Kasumi-1 (cell line): ENCODE results near the gene GPR39.
A peak's percentile ranks its signal among the peaks of the same experiment; 100 is the strongest.

Experiments
- DNase-seq, 2 experiments: peaks; one replicate each; lab custom pipeline; 2025; lab: John Stamatoyannopoulos, UW

GPR39 gene

DNA sequence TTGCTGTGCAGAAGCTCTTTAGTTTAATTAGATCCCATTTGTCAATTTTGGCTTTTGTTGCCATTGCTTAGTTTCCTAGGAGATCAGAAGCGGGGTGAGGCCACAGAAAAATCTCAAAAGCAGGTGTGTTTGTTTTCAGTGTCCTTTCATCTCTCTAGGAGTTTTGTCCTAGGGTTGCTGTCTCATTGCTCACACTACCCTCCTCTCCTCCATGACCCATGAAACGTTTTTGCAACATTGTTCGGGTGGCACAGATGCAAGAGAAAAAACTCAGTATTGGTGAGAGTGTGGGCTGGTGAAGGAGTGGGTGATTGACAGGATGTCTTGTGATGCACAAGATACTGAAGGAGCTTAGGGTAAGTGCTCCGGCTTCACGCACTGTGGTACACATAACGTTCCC lies 149.8 kb downstream of the GPR39 start:
- no peak for DNase-seq

DNA sequence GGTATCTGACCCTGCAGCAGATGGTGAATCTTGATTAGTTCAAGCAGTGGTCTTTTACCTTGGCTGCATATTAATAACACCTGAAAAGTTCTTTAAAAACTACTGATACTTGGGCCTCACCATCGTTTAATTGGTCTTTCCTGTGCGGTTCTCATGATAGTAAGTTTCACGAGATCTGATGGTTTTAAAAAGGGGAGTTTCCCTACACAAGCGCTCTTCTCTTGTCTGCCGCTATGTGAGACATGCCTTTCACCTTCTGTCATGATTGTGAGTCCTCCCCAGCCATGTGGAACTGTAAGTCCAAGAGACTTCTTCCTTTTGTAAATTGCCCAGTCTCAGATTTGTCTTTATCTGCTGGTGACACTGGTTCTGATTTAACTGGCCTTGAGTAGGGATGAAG lies 151.1 kb downstream of the GPR39 start:
- DNase-seq: no peak

DNA sequence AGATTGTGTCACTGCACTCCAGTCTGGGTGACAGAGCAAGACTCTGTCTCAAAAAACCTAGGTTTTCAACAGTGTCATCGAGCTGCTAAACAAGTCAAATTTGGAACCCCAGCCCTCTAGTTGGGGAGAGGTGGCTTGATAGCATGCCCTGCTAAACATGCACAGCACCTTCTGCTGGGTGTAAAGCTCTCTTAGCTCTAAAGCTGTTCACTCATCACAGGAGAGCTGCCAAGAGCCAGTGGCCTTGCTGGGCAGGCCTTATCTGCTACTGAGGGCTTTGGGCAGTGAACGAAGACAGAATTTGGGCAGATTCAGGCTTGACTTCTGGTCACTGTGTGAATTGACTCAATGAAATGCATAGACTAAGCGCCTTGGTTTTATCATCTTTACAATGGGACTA lies 152.1 kb downstream of the GPR39 start:
- no peak for DNase-seq

DNA sequence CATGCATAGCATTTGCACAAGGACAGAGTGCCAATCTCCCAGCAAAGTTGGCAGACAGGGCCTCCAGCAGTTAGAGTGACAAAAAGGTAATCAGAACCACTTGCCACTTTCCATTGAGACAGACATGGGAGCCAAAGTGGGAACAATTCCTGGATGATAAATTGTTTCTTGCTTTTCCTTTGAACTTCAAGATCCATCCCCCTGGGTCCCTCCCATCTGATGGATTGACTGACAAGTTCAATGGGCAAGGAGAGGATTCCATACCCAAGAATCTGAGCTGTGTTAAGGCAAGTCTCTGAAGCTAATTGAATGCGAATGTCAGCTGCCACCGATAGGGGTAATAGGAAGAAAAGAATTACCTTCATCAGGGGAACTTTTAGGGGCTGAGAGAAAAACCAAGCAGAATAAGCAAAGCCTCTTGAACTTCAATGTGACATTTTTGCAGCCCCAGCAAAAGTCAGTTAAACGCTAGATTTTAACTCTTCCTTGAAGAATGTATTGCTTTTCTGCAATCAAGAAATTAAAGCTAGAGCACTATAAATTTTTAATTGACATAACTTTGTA lies 156.9 kb downstream of the GPR39 start:
- no peak for DNase-seq

DNA sequence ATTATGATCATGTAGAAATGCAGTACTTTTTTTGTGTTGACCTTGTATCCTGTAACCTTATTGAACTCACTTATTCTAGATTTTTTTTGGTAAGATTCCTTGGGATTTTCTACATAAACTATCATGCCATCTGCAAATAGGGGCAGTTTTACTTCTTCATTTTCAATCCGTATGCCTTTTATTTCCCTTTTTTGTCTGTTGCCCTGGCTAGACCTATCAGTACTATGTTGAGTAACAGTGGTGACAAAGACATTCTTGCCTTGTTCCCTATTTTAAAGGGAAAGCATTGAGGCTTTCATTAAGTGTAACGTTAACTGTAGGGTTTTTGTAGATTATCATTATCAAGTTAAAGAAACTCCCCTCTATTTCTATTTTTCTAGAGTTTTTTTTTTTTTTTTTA lies 161.1 kb downstream of the GPR39 start:
- peak; percentile 92 for DNase-seq

DNA sequence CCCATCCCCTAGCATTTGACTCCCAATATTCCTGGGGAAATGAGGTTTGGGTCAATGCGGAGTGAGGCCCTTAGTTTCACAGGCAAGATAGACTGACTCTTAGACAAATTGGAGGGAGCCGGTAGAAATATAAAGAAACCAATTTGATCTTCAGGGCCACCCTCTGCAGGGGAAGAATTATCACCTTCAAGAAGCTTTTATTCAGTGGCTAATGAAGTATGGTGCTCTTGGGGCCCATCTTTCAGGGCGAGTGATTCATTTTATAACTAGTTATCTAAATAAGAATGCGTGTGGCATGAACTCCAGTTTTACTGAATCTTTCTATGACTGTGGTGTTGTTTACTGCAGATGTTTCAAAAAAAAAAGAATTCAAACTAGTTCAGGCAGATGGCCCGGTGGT lies 165.0 kb downstream of the GPR39 start:
- DNase-seq: no peak

DNA sequence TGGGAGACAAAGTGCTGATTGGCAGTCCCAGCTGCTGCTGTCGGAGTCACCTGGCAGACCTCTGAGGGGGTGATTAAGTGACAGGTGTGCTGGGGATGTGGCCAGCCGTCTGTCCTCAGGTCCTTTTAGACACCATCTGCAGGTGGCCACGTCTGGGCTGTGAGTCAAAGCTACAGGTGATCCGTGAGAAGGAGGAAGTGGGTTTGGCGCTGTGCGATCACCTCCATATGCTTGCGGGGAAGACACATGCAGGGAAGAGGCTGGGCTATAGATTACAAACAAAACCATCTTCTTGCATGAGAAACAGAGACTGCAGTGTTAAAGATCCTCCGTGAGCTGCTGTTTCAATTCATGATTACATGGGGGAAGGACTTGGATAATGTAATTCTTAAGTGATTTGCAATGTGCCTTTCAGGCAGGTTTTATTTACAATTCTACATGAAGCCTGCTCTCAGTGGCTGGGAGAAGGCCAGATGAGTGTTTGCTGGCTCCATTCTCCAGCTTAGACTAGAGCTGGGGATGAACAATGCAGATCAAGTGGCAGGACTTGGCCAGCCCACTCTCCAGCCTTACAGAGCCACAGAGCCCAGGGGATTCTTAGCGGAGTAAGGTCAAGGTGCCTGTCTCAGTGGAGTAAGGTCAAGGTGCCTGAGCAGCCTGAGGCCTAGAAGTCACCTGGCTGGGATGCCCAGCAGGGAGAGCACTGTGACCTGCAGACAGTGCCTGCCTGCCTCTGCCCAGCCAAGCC lies 165.6 kb downstream of the GPR39 start:
- DNase-seq: no peak

DNA sequence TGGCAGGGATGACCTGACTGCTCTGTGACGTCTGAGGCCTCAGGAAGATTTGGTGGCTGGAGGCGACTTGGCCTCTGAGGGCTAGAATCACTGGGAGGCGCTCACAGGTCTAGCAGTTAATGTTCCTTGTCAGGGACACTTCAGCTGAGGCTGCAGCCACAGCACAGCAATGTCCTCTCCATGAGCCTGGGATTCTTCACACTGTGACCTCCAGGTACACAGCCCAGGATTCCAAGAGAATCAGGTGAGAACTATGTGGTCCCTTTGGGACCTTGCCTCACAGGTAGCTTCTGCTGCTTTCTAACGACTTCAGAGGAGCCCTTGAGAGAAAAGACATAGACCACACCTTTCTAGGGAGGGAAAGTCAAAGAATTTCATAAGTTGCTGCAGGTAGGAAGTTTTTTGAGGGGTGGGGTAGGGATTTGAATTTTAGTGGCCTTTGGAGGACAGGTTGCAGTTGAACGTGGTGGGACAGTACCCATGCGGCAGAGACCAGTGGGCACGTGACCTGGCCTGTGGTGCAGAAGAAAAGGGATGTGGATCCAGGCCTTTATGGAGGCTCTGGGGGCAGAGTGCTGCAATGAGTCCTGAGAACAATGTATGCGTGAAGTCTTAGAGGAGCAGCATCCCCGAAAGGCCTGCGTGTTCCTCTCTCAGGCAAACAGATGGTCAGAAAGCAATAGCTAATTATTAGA lies 167.2 kb downstream of the GPR39 start:
- no peak for DNase-seq

DNA sequence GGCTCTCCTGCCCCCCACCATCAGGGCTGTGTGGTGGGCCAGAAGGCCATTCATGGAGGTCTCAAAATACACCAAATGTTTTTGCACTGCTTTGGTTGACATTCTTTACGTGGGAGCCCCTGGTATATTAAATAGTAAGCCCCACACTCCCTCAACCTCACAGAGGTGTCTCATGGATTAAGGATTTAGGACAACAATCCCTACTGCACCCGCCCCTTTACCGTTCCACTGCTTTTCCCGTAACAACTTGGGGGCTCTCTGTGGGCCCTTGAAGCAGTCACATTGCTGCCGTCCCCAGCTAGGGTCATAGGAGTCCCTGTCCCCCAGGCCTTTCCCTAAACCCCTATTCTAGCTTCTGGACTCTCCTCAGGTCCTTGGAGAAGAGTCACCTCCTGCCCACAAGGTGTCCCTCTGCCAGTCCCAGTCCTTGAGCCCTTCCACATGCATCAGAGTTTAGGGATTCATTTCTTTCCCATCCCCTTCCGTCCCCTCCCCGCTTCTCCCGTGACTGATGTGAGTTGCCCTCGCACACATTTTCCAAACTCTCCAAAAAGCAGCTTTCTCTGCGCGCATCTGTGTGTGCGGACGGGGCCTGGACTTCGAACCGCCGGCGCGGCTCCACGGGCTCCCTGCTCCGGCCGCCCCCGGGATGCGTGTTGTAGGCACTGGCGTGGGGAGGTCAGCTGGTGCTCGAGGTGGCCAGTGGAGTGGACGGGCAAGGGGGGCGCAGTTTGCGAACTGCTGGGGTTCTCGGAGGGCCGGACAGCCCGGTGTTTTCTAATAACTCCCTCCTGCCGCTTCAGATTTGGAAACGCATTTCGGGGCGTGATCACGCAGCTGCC lies 168.6 kb downstream of the GPR39 start:
- DNase-seq: no peak

DNA sequence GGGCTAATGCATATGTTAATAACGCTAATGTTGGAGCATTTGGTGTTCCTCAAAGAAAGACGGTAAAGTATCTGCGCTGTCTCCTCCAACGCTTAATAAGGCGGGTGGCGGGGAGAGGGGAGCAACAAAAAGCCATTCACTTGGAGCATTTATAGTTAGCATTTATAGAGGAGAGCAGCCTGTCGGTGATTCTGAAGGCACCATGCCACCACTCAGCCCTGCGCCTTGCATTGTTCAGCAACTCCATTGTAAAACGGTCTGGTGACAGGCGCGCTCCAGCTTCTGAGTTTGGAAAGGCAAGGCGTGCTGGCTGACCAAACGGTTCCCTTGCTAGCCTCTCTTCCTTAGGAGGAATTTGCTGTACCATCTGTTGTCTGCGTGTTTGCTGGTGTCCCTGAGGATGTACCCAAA lies 169.5 kb downstream of the GPR39 start:
- no peak for DNase-seq

DNA sequence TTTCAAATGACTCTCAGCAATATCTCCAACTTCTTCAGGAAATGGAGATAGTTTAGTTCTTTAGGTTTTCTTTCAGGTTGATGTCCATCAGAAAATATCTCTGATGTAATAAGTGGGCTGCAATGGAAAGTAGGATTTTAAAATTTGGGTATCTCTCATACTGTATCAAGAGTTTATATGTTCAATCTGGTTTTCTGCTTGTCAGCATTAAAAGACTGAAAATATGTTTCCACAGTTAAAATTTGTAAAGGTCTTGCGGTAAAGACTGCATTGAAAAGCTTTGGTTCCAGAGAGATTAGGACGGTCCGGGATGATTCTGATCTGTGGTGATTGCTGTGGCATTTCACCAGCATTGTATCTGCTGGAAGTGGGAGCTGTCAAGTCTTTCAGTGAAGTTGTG lies 170.2 kb downstream of the GPR39 start:
- no peak for DNase-seq

DNA sequence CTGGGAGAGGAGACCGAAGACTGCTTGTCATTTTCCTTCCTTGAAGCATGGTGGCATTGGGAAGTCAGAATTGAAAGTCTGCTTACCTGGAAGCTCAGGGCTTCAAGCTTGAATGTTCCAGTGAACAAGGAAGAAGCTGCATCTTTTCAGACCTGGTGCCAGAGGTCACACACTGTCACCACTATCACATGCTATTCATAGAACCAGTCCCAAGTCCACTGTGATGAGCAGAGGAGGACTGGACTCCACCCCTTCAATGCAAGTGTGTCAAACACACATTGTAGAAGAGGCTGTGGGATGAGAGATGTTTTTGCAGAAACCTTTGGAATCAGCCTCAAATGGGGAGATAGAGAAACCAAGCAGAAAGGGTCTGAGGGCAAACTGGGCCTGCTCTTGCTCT lies 172.0 kb downstream of the GPR39 start:
- DNase-seq: no peak

DNA sequence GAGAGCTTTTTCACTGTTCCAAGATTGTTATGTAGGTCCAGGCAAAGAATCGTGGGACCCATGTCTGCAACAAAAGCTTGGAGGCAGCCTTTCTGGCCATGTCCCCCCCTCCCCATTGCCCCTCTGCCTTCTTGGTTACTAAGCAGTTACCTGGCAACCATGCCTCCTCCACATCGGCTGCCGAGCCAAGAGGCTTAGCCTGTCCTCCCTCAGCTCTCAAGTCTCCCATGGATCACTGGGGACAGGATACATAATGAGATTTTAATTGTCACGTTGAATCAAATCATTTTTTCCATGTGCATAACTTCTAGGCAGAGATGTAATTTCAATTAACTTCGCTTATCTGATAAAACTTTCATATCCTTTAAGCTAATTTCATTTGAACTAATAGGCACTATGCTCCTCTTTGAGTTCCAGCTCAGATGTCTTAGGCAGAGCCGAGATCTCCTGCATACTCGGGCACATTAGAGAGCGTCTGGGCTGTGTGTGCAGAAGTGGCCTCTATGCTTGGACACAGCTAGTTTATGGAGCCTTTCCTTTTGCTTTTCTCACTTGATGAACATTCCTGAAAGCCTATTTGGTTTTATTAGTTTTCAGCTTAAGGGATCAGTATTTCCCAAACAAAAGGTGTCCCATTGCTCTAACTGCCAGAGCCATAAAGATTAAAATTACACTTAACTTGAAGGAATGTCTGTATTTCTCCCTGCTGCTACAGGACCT lies 172.7 kb downstream of the GPR39 start:
- DNase-seq: no peak

DNA sequence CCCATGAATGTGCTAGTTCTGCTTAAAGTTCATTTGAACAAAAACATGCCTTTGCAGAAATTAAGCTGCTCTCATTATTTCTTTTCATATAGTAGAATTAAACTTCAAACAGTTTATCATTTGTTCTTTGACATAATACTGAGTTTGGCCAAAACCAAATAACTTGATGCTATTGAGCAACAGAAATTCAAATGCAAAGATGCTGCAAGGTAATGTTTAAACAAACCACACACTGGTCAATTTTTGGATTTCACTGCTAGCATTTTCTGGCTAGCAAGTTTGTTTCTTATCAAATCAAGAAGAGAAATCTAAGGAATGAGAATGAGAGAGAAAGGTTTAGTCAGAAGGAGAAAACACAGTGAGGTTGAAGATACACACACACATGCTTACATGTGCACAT lies 173.4 kb downstream of the GPR39 start:
- DNase-seq: no peak

DNA sequence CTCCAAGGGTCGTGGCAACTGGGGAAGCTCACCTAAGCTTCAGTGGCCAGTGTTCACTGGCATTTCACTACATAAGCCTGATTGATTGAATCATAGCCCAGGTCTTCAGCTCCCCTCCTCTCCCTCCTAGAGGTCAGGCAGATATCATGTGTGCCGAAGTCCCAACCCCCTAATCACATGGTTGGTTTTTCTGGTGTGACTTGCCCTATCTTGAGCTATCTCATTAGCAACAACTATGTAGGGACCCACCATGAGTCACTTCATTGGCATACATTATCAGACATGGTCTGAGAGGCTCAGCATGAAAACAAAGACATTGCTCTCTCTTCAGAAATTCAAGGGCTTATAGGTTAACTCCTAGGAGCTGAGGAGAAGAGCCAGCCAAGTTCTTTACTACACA lies 176.6 kb downstream of the GPR39 start:
- no peak for DNase-seq

DNA sequence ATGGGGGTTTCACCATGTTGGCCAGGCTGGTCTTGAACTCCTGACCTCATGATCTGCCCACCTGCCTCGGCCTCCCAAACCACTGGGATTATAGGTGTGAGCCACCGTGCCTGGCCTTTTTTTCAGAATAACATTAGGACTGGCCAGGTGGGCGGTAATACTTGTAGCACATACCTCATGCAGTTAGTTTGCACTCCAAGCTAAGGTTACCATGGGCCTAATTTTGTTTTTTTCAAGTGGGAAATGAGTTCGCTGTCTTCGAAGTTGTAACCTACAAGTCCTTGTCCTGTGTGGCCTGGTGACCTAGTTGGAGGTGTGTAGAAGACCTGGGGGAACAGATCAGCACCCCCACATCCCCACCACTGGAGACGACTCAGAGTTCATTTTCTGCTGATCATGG lies 178.6 kb downstream of the GPR39 start:
- DNase-seq: no peak

DNA sequence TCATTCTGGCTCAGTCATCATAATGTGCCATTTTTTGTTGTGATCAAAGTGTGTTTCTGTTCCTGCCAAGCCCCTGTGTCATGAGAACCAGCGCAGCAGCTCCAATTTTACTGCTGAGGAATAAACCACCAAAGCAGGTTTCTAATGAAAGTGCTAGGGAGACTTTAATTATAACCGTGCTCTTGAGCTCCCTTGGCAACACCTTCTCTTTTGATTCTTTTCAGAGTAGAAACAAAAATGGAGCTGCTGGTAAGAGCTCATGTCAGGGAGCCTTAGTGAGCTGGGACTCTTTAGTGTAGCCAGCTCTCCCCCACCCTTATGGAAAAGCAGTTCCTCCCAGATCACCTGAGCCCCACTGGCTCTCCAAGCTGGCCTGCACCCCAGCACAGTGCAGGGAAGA lies 179.1 kb downstream of the GPR39 start:
- DNase-seq: no peak

DNA sequence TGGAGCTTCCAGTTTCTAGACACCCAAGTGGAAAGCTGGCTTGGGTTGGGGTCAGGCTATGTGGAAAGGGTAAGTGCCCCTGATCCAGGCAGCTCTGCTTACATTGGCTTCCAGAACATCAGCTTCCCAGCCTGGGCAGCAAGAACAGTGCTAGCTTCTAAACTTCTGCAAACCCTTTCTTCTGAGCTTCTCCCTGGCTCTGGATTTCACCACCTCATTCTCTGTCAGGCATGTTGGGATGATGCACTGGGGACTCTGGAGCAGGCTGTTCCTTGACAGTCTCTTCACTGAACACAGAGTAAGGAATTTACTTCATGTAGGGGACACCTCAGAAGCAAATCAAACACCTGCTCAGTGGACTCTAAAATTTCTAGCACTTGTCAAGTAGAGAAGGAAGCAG lies 180.6 kb downstream of the GPR39 start:
- no peak for DNase-seq

DNA sequence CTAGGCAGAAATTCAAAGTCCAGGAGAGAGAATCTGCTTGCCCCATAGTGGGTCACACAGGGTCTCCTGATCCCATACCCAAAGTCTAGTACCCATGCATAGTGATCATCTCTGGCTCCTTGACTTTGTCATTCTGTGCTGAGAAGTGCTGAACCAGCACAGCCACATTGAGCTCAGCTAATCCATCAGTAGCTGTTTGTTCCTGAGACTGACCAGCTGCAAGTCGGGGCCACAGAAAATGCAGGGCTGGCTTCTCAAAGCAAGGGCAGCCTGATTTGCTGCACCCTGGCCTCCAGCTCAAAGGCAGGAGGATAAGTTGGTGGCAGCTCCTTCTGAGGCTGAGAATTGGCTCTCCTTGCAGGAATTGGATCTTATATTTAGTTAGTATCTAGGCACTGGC lies 181.2 kb downstream of the GPR39 start:
- no peak for DNase-seq

DNA sequence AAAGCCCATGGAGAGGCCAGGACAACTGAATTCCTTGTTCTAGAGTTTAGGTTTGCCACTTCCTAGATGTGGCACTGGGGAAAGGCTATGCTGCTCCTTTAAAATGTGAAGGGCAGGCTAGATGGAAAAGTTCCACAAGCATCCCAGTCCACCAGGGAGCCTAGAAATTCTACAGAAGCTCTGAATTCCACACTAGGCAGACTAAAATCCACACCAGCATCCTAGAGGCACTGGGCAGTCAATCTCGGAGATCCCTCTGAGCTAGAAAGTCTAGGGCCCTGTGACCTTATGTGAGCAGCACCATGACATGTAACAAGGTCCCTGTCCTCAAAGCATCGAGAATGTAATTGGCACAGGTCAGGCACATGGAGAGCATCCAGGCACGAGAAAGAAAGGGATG lies 181.9 kb downstream of the GPR39 start:
- DNase-seq: no peak

DNA sequence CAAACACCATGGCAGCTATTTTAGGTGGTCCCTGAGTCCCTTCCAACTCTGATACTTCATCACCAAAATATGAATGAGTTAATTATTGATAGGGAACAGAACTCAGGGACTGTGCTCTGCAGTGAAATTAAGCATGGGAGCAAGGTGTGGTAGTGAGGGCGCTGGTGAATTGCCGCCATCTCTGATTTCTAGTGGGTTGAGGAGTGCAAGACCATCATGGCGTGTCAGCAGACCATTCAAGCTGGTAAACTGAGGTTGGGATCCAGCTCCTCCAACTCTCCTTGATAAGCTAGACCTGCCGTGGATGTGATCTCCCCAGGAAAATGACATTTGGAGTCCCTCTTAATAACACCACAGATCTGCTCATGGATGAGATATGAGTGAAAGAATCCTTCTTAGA lies 183.0 kb downstream of the GPR39 start:
- DNase-seq: no peak

DNA sequence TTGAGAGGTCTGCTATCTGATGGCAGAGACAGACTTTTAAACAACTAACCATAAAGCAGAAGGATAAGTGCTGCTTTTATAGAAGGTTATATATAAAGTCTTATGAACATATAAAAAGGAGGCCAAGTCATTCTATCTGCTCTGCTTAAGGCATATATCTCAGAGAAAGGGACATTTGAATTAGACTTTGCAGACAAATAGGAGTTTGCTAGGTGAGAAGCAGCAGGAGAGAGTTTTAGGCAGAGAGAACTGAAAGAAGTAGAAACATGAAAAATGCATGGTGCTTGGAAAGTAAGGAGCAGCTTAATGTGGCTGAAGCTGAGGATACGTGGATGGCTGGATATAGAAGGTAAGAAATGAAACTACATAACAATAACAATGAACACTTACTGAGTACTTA lies 188.0 kb downstream of the GPR39 start:
- DNase-seq: no peak
